Measurements from ENCODE around the gene EFCAB9.
"Not testable (repeated sequence)": the region's sequence is repeated elsewhere in the genome, so short reads cannot be mapped to it uniquely, and the experiment has no call there.

The EFCAB9 gene

GRCh38 chr5:172193872-172194271 lies at the start of gene EFCAB9:
Gene EFCAB9 (plus strand): TSS chr5:172194172. CDS start chr5:172194173, 1 bp downstream.
- no peak for DNase-seq (ENCODE audit: low read depth in 2 of 2)

DNA sequence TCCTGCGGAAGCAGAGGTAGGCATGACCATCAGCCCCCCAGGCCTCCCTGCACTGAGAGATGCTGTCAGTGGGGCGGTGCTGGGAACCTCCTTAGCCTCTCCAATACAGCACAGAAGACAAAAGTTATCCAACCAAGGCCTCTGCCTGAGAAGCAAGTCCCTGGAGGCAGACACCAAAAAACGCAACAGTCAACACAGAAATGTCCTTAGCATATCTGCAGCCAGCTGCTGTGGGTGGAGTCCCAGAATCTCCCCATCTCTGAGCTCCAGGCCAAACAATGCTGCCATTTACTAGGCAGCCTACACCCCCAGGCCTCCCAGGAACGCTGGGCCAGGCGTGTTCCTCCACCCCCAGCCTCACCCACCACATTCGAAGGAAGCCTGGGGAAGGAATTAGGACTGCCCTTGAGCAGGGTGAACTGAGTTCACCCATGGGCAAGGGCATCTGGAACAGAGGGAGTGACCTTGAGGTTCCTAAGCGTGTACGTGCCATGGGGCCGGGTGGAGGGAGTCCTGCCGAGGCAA lies 49.6 kb upstream of the EFCAB9 start:
- no peak for DNase-seq (ENCODE audit: low read depth in 2 of 2)

- no peak for DNase-seq (ENCODE audit: low read depth in 2 of 2)
Measured at GRCh38 chr5:172144931-172145869, 48.8 kb upstream of the EFCAB9 start.

DNA sequence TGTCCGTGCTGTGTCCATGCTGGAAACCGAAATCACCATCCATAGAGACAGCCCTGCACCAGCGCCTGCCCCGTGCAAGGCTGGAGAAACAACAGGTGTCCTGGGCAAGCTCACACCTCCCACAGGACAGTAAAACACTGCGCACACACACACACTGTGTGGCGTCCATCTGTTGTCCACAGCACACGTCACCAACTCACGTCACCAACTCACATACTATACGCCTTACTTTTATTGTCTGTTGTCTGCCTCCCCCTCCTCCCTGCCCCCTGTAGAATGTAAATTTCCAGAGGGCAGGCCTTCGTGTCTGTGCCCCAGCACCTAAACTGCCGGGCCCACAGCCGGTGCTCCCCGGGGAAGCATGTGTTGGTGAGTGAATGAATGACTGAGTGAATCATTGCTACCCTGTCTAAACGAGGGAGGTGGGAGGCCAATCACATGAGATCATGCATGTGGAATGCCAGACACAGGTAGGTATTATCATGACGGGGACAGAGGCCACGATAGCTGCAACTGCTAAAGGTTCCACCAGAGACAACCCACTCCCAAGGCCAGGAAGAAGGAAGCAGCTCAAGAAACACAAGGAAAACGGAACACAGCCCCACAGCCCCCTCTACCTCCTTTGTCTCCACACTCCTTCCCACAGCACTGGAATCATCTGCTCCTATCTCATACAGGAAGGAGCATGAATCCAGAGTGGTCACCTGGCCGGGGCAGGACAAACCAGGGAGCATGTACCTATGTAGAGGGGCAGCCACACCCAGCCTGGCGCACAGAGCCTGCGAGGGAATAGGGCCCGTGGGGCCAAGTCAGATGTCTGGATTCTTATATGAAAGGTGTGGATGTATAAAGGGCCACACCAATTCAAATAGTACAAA lies 47.9 kb upstream of the EFCAB9 start:
- DNase-seq (ENCODE audit: low read depth in 2 of 2): no peak

DNA sequence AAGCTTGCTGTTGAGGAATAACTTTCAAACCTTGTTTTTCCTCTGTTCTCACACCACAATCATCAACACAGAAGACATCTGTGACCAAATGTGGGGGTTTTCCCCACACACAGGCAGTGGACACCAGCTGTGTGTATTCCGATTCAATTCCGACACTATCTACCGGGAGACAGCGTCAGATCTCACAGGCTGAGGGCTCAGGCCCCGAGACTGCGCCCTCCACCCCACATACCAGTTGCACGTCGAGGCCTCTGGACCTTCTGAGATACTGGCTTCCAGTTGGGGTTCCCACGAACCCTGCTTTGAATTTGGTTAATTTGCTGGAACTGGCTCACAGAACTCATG lies 47.3 kb upstream of the EFCAB9 start:
- no peak for DNase-seq (ENCODE audit: low read depth in 2 of 2)

DNA sequence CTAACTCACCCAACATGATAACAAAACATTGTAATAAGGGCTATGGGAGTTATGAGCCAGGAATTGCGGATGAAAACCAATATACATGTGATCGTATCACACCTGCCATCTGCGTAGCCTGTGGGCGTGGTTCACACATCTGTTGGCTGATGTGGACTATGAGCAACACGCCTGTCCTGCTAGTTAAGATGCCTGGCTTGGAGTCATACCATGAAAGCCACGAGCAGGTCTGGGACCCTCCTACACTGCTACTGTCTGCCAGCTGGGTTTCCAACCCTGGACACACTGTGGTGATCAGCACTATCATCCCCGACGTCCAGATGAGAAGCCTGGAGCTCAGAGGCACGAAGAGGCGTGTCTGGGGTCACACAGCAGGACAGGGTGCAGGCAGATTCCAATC lies 46.1 kb upstream of the EFCAB9 start:
- no peak for DNase-seq (ENCODE audit: low read depth in 2 of 2)

DNA sequence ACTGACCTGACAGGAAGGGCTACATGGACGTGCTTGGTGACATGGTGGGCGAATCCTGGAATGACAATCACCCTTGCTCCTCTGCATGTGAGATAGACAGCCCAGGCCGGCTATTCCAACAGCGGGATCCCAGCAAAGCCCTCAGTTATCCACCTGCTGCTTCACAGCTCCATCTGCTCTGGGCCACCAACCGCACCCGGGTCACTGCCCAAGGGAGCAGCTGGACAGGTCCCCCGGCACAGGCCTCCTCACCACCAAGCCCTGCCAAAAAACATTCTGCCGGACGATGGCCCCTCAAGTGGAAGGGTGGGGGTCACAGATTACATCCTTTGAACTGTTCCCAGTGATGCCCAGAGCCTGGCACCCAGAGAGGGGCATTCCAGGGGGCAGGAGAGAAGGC lies 45.6 kb upstream of the EFCAB9 start:
- no peak for DNase-seq (ENCODE audit: low read depth in 2 of 2)

DNA sequence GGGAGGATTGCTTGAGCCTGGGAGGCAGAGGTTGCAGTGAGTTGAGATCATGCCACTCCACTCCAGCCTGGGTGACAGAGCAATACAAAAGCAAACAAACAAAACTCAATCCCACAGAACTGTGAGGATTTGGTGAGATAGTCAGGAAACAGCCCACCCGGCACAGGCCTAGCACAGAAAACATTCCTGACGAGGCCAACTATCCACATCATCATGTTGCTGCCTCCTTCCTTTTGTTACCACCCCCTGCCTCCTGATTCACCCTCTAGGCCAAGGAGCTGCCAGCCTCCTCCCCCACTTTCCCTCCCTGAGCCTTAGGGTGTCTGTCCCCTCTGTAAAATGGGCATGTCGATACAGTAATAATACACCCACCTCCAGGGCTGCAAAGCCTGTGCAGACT lies 44.9 kb upstream of the EFCAB9 start:
- no peak for DNase-seq (ENCODE audit: low read depth in 2 of 2)

DNA sequence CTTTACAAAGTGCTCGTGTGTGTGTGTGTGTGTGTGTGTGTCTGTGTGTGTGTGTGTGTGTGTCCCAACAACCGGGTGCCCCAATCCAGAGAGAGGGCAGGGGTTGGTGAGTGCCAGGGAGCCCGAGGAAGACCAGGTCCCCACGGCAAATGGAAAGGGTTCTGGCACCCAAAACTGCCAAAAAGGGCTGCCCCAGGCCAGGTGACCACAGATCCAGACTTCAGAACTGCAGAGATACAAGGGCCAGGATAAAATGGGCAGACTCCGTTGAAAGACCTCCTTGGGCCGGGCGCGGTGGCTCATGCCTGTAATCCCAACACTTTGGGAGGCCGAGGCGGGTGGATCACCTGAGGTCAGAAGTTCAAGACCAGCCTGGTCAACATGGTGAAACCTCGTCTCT lies 44.5 kb upstream of the EFCAB9 start:
- DNase-seq (ENCODE audit: low read depth in 2 of 2): not testable (repeated sequence)

- no peak for DNase-seq (ENCODE audit: low read depth in 2 of 2)
Measured at GRCh38 chr5:172150514-172151425, 43.2 kb upstream of the EFCAB9 start.

GRCh38 chr5:172151661-172152210 lies 42.2 kb upstream of the EFCAB9 start:
- DNase-seq (ENCODE audit: low read depth in 2 of 2): no peak

GRCh38 chr5:172153695-172154094 lies 40.3 kb upstream of the EFCAB9 start:
- DNase-seq (ENCODE audit: low read depth in 2 of 2): no peak

GRCh38 chr5:172155101-172155500 lies 38.9 kb upstream of the EFCAB9 start:
- DNase-seq (ENCODE audit: low read depth in 2 of 2): not testable (repeated sequence)

DNA sequence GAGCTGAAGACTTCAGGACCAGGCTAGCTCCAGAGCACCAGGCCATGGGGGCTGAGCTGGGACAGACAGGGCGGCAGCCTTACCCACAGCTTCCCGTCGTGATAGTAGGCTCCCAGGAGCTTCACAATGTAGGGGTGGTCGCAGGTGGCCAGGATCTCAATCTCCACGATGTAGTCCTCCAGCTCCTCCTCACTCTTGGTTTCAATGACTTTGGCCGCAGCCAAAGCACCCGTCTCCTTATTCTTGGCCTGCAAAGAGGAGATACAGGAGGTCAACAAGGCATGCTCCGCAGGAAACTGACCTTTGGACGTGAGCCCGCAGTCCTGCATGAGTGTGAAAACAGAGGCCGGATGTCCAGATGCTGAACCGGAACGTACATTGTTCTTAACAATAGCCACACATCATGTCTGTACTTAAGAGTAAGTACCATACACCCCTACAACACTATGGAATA lies 37.4 kb upstream of the EFCAB9 start:
- no peak for DNase-seq (ENCODE audit: low read depth in 2 of 2)

DNA sequence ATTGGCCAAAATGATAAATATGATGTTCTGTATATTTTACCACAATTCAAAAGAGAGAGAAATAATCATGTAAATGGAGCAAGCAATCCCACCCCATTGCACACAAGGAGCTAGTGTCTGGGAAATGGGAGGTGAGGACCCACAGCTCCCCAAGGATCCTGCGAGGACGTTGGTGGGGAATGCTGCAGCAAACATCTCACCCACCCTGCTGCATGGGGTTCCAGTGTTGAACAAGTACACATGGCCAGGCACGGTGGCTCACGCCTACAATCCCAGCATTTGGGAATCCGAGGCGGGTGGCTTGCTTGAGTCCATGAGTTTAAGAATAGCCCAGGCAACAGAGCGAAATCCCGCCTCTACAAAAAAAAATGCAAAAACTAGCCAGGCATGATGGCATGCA lies 35.0 kb upstream of the EFCAB9 start:
- no peak for DNase-seq (ENCODE audit: low read depth in 2 of 2)

GRCh38 chr5:172160506-172160905 lies 33.5 kb upstream of the EFCAB9 start:
- no peak for DNase-seq (ENCODE audit: low read depth in 2 of 2)

GRCh38 chr5:172162323-172162986 lies 31.5 kb upstream of the EFCAB9 start:
- DNase-seq (ENCODE audit: low read depth in 2 of 2): no peak

DNA sequence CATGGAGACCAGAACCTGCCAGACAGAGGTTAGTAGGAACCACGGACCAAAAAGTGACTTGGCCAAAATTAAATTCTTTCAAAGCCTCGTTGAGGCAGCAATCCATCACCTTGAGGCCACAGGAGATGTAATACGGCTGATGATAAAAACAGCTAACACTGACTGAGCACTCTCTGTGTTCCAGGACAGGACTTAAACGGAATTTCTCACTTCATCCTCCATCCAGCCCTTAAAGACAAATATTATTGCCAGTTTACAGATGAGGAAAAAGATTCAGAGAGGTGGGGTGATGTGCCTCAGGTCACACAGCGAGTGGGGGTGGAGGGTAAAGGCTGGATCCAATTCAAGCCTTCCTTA lies 31.0 kb upstream of the EFCAB9 start:
- DNase-seq (ENCODE audit: low read depth in 2 of 2): no peak

DNA sequence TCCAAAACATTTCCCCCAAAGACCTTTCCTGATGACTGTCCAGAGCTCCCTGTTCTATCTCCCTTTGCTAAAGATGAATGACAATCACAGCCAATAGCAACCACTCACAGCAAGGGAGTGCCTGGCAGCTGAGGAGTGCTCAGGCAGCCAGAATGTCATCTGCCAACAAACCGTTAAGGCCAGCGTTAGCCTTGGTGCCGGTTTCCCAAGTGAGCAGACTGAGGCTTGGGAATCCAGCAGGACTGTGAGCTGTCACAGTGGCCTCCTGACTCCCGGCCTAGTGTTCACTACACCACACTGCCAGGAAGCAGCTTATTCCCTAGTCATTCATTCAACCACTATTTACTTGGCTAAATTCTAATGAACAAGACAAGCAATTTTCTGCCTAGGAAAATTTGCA lies 30.6 kb upstream of the EFCAB9 start:
- DNase-seq (ENCODE audit: low read depth in 2 of 2): no peak

GRCh38 chr5:172164769-172165212 lies 29.2 kb upstream of the EFCAB9 start:
- no peak for DNase-seq (ENCODE audit: low read depth in 2 of 2)

DNA sequence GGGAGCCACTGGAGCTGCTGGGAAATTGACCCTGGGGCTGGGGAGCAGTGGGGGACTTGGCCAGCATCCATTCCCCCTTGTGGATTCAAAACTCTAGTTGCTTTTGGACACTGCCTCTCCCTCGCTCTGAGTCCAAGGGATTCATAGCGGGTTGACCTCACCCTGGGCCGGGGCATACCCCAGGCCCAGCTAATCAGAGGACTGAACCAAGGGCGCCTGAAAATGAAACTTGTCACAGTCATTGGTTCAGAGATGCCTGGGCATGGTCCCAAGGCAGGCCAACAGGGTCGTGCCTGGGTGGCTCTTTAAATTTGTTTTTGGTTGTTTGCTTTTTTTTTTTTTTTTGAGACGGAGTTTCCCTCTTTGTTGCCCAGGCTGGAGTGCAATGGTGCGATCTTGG lies 28.5 kb upstream of the EFCAB9 start:
- DNase-seq (ENCODE audit: low read depth in 2 of 2): no peak
